Measurements from ENCODE around the gene SF3B1.
"Not testable (repeated sequence)": the region's sequence is repeated elsewhere in the genome, so short reads cannot be mapped to it uniquely, and the experiment has no call there.

SF3B1 gene, protein sequence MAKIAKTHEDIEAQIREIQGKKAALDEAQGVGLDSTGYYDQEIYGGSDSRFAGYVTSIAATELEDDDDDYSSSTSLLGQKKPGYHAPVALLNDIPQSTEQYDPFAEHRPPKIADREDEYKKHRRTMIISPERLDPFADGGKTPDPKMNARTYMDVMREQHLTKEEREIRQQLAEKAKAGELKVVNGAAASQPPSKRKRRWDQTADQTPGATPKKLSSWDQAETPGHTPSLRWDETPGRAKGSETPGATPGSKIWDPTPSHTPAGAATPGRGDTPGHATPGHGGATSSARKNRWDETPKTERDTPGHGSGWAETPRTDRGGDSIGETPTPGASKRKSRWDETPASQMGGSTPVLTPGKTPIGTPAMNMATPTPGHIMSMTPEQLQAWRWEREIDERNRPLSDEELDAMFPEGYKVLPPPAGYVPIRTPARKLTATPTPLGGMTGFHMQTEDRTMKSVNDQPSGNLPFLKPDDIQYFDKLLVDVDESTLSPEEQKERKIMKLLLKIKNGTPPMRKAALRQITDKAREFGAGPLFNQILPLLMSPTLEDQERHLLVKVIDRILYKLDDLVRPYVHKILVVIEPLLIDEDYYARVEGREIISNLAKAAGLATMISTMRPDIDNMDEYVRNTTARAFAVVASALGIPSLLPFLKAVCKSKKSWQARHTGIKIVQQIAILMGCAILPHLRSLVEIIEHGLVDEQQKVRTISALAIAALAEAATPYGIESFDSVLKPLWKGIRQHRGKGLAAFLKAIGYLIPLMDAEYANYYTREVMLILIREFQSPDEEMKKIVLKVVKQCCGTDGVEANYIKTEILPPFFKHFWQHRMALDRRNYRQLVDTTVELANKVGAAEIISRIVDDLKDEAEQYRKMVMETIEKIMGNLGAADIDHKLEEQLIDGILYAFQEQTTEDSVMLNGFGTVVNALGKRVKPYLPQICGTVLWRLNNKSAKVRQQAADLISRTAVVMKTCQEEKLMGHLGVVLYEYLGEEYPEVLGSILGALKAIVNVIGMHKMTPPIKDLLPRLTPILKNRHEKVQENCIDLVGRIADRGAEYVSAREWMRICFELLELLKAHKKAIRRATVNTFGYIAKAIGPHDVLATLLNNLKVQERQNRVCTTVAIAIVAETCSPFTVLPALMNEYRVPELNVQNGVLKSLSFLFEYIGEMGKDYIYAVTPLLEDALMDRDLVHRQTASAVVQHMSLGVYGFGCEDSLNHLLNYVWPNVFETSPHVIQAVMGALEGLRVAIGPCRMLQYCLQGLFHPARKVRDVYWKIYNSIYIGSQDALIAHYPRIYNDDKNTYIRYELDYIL

GRCh38 chr2:197434541-197435513 is at the start of gene SF3B1:
Gene SF3B1, minus strand, starts transcription at chr2:197435028. Its CDS starts 29 bp downstream, at chr2:197434999.
- peak; percentile 68 for DNase-seq

- DNase-seq, result not testable (repeated sequence)
Measured at GRCh38 chr2:197484248-197484647, 49.4 kb upstream of the SF3B1 start.

DNA sequence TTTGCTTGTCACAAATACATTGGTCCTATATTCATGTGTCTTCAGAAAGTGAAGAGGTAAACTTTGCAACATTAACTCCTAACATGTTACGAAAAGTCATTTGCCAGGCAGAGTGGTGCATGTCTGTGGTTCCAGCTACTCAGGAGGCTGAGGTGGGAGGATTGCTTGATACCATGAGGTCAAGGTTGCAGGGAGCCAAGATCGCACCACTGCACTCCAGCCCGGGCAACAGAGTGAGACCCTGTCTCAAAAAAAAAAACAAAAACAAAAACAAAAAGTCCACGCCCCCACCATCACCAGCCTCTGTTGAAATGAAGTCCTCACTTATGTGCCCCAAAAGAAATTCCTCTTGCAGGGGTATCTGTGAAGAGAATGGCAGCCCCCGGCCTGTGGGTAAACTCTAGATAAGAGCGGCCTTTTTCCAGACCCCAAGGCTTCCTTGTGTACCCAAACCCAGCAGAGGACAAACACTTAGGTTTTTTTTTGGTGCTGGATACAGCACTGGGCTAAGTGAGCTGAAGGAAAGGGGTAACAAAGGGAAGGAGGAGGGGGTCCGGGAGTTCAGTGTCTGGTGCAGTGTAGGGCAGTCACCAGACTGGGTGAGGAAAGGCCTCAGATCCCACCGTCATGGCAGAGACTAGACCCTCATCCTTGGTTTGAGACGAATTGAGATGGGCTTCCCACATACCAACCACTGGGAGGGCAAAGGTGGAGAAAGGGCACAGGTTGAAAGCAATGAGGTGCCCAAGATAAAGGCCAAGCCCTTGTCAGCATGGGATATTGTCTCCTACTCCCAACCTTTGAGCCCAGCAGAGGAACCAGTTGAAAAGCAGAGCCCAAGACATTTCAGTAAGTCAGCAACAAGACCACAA is 45.6 kb upstream of the SF3B1 start:
- no peak for DNase-seq

- DNase-seq, result no peak
Measured at GRCh38 chr2:197477797-197478196, 43.0 kb upstream of the SF3B1 start.

GRCh38 chr2:197472166-197472565 is 37.3 kb upstream of the SF3B1 start:
- no peak for DNase-seq

- no peak for DNase-seq
Measured at GRCh38 chr2:197464175-197464574, 29.3 kb upstream of the SF3B1 start.

DNA sequence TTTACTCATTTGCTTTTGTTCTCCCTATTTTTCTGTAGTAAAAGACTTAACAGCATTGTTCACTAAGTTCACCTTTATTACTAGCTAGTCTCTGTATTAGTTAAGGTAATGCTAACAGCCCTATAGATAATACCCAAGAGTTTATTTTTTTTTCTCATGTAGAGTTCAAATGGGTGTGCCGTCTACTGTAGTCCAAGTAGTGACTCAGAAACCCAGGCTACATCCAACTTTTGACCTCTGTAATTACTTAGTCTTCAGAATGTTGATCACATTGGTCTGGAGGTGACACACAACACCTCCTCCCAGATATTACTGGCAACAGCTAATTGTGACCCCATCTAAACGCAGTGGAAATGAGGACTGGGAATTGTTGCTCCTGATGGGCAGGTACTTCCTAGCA is 26.2 kb upstream of the SF3B1 start:
- no peak for DNase-seq

GRCh38 chr2:197460649-197461048 is 25.8 kb upstream of the SF3B1 start:
- no peak for DNase-seq

DNA sequence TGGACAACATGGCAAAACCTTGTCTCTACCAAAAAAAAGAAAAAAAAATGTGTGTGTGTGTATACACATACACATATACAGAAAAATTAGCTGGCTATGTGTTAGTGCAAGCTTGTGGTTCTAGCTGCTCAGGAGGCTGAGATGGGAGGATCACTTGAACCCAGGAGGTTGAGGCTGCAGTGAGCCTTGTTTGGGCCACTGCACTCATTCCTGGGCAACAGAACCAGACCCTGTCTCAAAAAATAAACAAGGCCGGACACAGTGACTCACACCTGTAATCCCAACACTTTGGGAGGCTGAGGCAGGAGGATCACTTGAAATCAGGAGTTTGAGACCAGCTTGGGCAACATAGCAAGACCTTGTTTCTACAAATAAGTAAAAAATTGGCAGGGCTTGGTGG is 20.6 kb upstream of the SF3B1 start:
- DNase-seq, result no peak

DNA sequence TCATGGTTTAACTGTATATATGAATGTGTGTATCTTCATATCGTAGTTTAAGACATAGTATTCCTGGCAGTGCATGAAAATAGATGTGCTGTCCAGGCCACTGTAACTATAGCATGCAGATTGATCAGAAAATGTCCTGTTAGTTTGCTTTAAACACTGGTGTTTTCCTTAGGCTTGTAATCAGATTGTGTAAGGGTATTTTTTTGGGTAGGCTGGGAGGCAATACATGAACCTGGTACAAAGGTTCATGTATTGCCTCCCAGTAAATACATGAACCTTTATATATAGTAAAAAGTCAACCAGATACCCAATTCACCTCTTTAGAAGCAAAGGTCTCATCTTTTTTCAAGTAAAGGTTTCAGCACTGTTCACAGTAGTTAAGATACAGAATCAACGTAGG is 20.1 kb upstream of the SF3B1 start:
- no peak for DNase-seq

DNA sequence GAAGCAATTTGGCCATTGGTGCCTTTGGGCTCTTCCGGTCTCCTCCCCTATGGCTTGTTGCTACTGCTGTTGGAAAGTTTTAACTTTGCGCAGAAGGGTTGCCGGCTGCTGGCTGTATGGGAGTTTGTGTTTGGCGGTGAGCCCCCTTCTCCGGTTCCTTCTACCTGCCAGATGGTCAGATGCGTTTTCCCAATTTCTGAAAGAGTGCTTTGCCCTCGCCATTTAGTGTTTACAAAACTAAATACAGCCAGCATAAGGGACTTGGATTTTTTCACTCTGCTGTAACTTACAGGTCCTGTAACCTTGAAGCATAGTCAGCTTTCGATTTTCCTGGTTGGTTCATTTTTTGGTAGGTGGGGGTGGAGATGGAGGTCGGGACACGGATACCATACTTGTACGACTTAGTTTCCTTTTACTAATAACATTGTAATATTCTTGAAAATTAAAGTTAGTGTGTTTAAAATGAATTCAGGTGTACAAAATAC is 19.1 kb upstream of the SF3B1 start:
- DNase-seq, result no peak

DNA sequence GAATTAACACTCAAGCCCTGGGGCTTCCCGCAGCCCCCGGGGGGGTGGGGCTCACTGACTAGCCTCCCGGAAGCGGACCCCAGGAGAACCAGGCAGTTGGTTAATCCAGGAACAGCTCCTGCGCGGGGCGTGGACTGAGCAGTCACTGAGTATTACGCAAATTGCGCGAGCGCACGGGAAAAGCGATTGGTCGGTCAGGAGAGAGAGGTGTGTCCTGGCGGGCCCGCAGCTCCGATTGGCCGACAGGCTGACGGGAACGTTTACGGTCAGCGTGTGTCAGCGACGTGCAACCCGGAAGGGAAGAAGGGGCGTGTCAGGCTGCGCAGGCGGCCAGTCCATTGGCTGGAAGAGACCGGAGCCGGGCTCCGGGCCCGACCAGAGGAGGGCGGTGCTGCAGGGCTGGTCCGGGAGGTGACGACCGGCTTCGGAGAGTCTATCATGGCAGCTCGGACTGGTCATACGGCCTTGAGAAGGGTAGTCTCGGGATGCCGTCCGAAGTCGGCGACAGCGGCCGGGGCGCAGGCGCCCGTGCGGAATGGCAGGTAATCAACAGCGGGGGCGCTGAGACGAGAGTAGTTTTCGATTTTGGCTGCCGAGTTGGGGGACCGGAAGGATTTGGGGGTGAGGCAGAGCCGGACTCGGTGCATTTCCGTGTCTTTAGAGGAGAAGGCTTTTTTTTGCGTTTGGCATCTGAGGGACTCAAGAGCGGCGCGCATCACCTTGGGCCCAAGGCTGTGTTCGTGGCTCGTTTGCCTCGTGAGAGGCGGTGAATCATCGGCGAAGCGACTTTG is 18.5 kb upstream of the SF3B1 start, which contains the start of gene COQ10B:
COQ10B (plus strand) TSS at position 430 of the 791 bp plus-strand sequence; CDS start at position 439, 9 bp downstream.
- peak; percentile 98 for DNase-seq

GRCh38 chr2:197452754-197453122 is 17.9 kb upstream of the SF3B1 start:
- DNase-seq, result no peak

DNA sequence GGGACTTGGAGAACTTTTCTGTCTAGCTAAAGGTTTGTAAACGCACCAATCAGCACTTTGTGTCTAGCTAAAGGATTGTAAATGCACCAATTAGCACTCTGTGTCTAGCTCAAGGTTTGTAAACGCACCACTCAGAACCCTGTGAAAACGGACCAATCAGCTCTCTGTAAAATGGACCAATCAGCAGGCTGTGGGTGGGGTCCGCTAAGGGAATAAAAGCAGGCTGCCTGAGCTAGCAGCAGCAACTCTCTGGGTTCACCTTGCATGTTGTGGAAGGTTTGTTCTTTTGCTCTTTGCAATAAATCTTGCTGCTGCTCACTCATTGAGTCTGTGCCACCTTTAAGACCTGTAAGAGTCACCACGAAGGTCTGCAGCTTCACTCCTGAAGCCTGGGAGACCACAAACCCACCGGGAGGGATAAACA is 16.1 kb upstream of the SF3B1 start:
- not testable (repeated sequence) for DNase-seq

- DNase-seq, result no peak
Measured at GRCh38 chr2:197450465-197450864, 15.6 kb upstream of the SF3B1 start.

GRCh38 chr2:197446844-197447243 is 12.0 kb upstream of the SF3B1 start:
- DNase-seq, result no peak

DNA sequence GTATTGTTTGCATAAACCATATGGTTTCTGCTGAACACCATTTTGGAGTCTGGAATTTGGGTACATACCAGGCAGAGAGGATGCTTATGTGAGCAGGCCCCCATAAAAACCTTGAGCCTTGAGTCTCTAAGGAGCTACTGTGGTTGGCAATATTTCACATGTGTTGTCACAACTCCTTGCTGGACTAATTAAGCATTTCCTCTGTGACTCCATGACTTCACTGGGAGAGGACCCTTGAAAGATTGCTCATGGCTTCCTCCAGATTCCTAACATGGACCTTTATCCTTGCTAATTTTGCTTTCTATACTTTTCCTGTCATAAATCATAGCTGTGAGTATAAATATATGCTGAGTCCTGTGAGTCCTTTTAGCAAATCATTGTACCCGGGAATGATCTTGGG is 10.9 kb upstream of the SF3B1 start:
- DNase-seq, result no peak

- DNase-seq, result no peak
Measured at GRCh38 chr2:197442857-197443256, 8.0 kb upstream of the SF3B1 start.

GRCh38 chr2:197437380-197437779 is 2.6 kb upstream of the SF3B1 start:
- DNase-seq, result no peak
